WI38 (cell line): ENCODE data around the gene PRRC1.

Experiments
- H3K4me3 ChIP-seq: 2 replicates; pipeline ENCODE4 v1.5.1; 2011; ENCODE audit warnings: low read depth, mild to moderate bottlenecking, control low read depth, low read length
- CTCF ChIP-seq: IDR thresholded peaks from 2 replicates; pipeline ENCODE4 v1.5.1; 2012; ENCODE audit warnings: low read depth, mild to moderate bottlenecking, control low read depth, low read length

Gene PRRC1

GRCh38 chr5:127505905-127506304 is 11.5 kb upstream of the PRRC1 start:
- H3K4me3 ChIP-seq: no peak overlapping the region
- TF ChIP-seq CTCF: no peak

- no peak for TF ChIP-seq CTCF
- no peak overlapping the region for H3K4me3 ChIP-seq
Observed at GRCh38 chr5:127506616-127507015, 10.8 kb upstream of the PRRC1 start.

GRCh38 chr5:127508644-127509373 is 8.6 kb upstream of the PRRC1 start:
- H3K4me3 ChIP-seq: no peak overlapping the region
- no peak for TF ChIP-seq CTCF

- TF ChIP-seq CTCF: no peak
Observed at GRCh38 chr5:127513408-127513970, 4.0 kb upstream of the PRRC1 start.

GRCh38 chr5:127514816-127515215 is 2.6 kb upstream of the PRRC1 start:
- TF ChIP-seq CTCF: no peak
- no peak overlapping the region for H3K4me3 ChIP-seq

More at GRCh38 chr5:127513408-127513970, 4.0 kb upstream of the PRRC1 start:
- H3K4me3 ChIP-seq: no peak overlapping the region

GRCh38 chr5:127515693-127516440 is 1.6 kb upstream of the PRRC1 start:
- no peak for TF ChIP-seq CTCF
- H3K4me3 ChIP-seq: no peak overlapping the region

GRCh38 chr5:127517110-127517479 is 345 bp upstream of the PRRC1 start:
- TF ChIP-seq CTCF: no peak
- peak overlapping the region; percentile 54 for H3K4me3 ChIP-seq
